ENCODE results near the gene ZBED5.

GRCh38 chr11:10846660-10847059 is 11.2 kb downstream of the ZBED5 start:
- no peak for TF ChIP-seq CTCF (IDR thresholded peaks at IDR 0.05)
- no peak for TF ChIP-seq POLR2A (IDR thresholded peaks at IDR 0.05)

All from heart left ventricle (tissue), 13 donors.